CD4-positive, alpha-beta T cell treated with Interleukin-10 for 1 hour (primary cell): ENCODE data around the gene PKNOX2.

Source experiments
- DNase-seq: peaks from one replicate; pipeline ENCODE4 v3.0.0-alpha.2; 2020

Gene PKNOX2

GRCh38 chr11:125389339-125390166 is 225.0 kb downstream of the PKNOX2 start:
- DNase-seq, result no peak

DNA sequence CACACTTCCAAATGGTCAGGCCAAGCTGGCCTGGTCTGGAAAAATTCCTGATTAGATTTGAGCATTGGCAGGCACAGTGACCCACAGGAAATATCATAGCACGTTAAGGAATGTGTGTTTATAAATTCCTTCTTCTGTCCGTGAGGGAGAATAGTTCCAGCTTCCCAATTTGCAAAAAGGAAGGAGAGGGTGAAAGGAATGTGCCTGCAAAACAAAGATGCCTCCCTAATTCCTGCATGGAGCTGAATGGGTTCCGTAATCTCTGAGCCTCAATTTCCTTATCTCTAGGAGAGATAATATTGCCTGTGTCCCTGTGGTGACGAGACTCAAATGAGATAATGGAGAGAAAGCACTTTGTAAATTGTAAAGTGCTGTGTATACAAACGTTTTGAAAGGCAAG is 226.4 kb downstream of the PKNOX2 start:
- no peak for DNase-seq

DNA sequence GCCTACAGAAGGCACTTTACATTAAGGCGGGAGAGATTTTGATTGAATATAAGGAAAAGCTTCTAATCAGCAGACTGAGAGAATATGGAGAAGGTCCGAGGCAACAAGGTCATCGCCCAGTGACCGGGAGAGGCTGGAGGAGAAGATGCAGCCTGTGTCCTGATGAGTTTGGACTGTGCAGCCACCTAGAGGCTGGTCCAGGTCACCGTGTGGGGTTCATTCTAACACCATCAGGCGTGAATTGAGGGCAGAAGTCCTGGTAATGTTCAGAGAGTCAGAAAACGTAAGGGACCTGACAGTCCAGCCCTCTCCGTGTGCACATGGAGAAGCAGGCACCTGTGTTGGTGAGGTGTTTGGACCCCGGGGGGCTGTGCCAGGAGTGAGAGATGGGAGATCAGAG is 228.8 kb downstream of the PKNOX2 start:
- DNase-seq, result no peak

GRCh38 chr11:125394296-125394695 is 229.7 kb downstream of the PKNOX2 start:
- DNase-seq, result no peak

DNA sequence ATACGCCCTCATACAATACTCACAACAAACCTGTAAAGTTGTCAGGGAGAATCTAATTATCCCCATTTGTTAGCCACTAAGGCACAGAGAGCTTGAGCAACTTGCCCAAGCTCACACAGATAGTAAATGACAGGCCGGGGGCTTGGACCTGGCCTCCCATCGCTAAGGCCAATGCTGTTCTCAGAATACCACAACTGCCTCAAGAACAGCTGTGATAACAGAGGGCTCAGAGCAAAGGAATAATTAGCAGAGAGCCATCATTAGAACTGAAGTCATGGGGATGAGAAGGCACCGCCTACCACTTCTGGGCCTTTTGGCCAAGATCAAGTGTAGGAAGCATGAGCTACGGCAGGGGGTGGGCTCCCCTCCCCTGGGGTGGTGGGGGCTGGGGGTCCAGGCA is 232.9 kb downstream of the PKNOX2 start:
- no peak for DNase-seq

- no peak for DNase-seq
These were observed 233.9 kb downstream of the PKNOX2 start for GRCh38 chr11:125398475-125398874.

- no peak for DNase-seq
These were observed 234.6 kb downstream of the PKNOX2 start for GRCh38 chr11:125398994-125399640.

DNA sequence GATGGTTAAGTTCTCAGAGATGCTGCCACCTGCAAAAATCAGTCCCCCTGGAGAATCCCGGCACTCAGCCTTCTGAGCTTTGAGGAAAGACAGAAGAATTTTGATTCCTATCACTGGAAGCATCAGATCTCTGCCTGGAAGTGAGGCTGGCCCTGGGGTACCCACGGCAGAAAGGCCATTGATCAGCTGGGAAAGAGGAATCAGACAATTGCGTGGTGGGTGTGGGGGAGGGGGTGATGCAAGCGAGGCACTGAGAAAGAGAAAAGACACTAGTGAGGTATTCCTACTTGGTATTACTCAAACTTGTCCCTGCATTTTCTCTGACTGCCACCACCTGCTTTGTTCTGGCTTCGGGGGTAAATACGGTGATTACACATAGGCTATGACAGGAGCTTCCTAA is 235.4 kb downstream of the PKNOX2 start:
- DNase-seq, result no peak

DNA sequence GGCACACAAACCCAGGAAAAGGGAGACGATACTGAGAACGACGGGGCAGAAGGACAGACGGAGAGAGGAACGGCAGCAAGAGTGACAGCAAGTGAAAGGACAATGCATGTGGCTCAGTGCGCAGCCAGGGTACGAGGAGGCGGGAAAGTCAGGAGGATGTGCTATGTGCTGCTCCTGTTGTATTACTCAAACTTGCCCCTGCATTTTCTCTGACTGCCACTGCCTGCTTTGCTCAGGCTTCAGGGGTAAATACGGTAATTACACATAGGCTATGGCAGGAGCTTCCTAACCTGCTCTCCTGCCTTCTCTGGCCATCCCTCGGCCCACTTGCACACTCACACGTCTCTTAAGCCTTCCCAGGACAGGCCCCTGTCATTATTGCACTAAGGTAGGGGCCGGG is 236.7 kb downstream of the PKNOX2 start:
- DNase-seq, result no peak

GRCh38 chr11:125401746-125402145 is 237.2 kb downstream of the PKNOX2 start:
- no peak for DNase-seq

- DNase-seq, result no peak
These were observed 237.9 kb downstream of the PKNOX2 start for GRCh38 chr11:125402435-125402834.

DNA sequence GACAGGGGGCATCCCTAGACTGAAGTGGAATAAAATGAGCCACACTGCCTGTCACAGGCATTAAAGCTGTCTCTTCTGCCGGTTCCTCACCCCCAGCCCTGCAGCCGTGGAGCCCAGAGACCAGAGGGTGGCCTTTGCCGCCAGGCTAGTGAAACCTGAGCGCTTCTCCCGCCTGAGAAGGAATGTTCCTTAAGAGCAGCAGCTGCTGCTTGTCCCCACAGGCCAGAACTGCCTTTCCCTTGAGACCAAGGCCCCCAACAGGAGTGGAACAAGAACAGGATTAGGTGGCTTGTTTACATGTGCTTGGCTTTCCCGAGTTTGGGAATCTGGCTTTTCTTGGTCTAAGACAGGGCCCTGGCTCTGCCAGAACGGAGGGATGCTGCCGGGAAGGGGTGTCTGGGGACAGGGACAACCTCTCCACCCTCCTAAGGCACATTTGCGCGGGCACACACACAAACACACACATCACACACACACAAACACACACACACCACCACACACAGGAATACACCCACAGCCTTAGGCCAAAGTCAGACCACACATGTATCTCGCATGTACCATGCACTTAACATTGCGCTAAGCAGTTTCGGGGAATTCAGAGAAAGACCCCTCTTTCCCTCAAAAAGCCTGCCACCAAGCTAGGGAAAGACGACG is 239.7 kb downstream of the PKNOX2 start:
- no peak for DNase-seq

DNA sequence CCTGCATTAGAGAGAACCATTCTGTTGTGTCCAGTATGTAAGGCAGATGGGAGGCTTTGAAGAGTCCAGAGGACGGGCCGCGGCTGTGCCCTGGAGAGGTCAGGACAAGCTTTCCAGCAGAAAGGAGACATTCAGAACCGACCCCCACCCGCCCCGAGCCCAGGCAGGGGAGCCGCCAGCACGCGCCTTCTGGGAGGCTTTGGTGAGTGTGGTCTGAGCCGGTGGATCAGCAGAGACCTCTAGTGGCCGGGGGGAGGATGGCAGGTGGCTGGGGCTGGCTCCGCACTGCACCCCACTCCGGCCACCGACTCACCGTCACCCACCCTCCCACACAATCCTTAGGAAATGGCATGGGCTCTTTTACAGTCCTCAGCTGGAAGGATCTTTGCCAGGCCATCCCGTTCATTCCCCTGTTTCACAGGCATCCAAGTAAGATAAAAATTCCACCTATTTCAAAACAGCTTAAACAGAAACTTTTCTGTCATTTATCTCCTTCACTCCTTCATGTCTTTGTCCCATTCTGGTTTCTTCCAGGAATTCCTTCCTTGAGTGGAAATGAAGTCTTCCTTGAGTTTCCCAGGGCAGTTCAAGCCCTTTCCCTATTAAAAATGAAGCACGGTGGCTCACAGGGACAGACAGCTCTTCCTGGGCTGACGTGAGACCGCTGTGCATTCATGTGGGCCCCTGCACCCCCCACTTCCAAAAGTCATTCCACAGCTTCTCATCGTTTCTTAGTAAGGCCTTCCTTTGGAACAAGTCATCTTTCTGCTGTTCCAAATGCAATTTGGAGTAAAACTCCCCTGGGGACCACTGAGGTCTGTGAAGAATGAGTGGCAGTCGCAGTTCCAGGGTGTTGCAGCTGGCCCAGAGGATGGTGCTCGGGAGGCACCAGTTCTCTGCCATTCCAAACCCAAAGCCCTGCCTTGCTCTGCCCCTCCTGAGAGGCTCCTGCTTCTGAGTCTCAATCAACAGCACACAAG is 240.6 kb downstream of the PKNOX2 start:
- DNase-seq, result peak; percentile 58

GRCh38 chr11:125407046-125407445 is 242.5 kb downstream of the PKNOX2 start:
- no peak for DNase-seq

- no peak for DNase-seq
These were observed 243.8 kb downstream of the PKNOX2 start for GRCh38 chr11:125408311-125408711.

DNA sequence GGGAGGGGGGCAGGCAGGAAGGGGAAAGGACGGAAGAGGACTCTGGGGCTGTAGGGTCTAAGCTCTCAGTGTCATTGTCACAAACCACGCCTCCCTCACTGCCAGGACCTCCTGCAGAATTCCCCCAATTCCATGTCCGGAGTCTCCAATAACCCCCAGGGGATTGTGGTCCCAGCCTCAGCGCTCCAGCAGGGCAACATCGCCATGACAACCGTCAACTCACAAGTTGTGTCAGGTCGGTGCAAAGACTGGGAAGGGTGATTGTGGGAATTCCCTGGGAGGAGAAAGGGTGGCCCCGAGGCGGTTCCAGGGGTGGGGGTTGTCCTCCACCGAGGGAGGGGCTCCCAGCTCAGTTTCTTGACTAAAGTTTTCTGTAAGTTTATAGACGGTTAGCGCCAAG is 245.5 kb downstream of the PKNOX2 start:
- no peak for DNase-seq

- DNase-seq, result no peak
These were observed 247.6 kb downstream of the PKNOX2 start for GRCh38 chr11:125412177-125412496.

- DNase-seq, result no peak
These were observed 248.0 kb downstream of the PKNOX2 start for GRCh38 chr11:125412509-125412908.

DNA sequence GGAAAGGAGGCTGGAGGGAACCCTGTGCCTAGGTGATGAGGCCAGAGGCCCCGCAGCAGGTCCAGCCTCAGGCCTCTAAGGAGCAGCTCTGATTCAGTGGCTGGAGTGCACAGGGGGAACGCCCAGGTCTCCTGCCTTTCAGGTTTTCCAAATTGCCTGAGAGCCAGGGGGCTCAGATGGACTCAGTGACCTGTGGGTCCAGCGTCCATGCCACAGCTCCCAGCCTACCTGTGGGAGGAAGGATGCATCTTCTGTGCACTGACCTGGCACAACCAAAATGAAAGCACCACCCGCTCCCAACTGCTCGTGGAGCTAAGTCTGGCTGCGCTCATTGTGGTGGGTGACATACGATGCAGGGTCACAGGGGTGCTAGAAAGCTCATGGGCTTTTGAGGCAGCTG is 248.7 kb downstream of the PKNOX2 start:
- no peak for DNase-seq

GRCh38 chr11:125414121-125414520 is 249.6 kb downstream of the PKNOX2 start:
- DNase-seq, result no peak

- DNase-seq, result no peak
These were observed 252.7 kb downstream of the PKNOX2 start for GRCh38 chr11:125416981-125417935.

DNA sequence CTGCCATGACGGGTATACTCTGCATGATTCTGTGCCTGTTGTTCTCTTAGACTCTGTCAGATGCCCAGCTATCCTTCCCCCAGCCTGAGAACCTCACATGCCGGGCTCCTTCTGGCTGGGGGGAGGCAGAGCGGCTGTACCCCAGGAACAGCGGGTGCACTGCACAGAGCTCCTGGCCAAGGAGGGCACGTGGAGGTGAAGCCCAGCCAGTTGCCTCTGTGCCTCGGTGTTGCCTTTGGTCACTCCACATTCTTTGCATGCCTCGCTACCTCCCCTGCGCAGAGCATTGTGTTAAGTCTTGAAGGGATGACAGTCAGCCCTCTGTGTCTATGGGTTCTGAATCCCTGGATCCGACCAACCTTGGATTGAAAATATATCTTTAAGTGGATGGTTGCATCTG is 253.8 kb downstream of the PKNOX2 start:
- no peak for DNase-seq
